GM21381 (cell line): ENCODE results near the gene TOGARAM2.
"Not testable (repeated sequence)": the region's sequence is repeated elsewhere in the genome, so short reads cannot be mapped to it uniquely, and the experiment has no call there.

Experiments
- ATAC-seq: cut with Tn5 transposase; IDR thresholded peaks from one replicate; pipeline ENCODE4 v1.9.1; 2021; ENCODE audit warnings: mild to moderate bottlenecking, moderate library complexity; ENCODE audit not compliant: unreplicated experiment

TOGARAM2 gene

DNA sequence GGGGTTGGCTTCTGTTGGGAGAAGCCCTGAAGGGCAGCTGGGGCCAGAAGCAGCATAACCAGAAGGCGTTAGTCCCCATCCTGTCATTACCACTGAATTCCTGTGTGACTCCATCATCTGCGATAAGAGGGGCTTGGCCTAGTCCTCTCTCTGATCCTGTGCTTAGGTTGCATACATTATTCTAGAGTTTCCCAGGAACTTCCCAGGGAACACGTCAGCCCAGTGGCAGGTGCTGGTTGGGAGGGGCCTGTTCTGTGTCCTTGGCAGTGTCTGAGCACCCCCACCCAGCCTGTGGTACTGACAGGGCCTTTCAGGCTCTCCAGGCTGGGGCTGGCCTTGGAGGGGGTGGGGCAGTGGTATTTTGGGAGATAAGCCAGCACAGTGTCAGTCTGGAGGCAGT is 4.5 kb upstream of the TOGARAM2 start:
- no peak for ATAC-seq

DNA sequence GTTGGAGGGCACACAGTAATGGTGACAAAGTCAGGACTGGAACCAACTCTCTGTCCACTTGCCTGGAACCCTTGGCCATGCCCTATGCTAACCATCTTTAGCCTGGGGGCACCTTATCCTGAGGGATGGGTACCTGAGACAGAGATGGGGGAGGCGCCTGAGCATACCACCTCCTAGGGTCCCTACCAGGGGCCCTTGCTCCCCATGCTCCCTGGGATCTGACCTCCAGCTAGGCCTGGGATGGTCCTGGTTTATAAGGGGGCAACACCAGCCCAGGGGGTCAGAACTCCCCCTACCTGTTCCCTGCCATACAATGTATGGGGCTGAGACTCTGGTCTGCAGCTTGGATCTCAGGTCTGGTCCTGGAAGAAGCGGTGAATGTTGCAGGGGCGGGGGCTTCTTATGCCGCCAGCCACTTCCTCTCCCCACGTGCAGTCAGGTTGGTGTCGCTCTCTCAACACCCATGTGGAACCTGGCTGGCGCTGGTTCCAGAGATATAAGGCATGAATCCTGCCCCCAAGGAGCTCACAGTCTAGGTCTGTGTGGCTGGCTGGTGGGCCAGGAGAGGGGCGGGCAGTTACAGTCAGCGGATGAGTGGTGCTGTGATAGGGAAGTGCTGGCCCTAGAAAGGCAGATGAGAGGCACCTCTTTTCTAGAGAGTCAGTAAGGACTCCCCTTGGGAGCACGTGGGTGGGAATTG is 3.8 kb upstream of the TOGARAM2 start:
- no peak for ATAC-seq

DNA sequence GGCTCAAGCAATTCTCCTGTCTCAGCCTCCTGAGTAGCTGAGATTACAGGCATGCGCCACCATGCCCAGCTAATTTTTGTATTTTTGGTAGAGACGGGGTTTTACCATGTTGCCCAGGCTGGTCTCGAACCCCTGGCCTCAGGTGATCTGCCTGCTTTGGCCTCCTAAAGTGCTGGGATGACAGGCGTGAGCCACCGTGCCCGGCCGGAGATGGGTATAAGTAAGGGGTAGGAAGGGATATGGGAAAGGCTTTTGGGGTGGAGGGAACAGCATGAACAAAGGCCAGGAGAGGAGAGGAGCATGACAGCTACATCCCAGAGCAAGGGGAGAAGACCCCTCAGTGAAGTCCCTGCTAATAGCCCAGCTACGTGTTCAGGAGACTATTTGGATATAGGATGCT is 3.1 kb upstream of the TOGARAM2 start:
- ATAC-seq: not testable (repeated sequence)

DNA sequence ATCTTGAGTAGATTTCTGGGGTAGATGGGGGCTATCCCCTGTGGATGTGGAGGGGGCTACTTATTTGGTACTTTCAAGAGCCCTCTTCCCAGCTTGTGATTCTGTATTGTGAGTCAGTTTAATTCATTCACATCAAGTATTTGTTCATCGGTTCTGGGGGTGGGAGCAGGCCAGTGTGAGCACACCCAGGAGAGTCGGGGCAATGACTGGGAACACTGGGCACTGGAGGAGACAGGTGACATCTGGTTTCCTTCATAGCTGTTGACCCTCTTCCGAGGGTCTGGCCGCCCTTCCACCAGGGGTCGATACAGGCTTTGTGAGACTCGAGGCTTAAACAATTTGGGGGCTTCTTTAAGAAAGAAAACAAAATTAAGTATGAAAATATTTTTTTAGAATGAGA is 2.5 kb upstream of the TOGARAM2 start:
- ATAC-seq: no peak

DNA sequence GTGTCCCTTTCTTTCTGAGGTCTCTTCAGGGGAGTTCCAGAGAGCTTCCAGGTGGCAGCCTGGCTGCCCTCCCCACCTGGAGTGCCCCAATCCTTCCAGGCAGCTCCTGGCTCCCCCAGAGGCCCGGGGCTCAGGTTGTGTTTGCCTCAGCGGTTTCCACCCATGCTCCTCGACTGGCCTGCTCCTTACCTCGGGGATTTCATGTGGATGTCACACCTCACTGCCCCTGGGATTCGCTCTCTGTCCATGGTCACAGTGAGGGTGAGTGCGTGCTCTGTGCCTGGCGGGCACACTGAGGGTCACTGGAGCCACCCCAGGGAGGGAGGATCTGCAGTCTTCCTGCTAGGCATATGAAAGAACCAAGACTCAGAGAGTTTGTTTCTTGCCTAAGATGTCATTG is 2.1 kb upstream of the TOGARAM2 start:
- ATAC-seq: no peak

DNA sequence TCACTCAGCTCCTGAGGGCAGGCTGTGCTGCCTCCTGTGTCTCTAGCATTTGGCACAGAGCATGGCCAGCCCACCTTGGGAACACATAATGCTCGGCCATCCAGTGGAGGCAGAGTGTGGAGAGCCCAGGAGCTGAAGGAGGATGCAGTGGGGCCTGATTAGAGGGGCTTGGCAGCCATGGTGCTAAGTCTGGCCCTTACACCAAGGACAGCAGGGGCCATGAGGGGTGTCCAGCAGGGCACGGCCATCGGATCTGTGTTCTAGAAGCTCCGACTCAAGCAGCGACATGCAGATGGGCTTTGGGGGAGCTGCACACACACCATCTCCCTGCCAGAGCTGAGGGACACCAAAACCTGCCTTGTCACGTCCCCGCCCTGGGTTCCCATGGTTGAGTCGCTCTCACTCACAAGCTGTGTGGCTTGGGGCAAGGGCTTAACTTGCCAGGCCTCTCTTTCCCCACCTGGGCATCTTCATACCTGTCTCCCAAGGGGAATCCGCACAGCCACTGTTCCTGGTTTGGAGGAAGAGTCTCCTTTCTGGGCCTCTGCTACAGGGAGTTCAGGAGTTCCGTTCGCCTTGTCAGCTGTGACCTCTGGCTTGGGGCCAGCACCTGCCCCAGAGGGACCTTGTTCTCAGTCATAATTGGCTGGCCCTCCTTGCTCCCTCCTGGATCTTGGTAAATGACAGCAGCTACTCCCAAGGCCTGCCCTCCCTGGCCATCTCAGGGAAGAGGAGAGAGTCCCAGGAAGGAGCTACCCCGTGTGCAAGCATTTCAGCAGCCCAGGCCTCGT is 1.3 kb upstream of the TOGARAM2 start:
- ATAC-seq: no peak

DNA sequence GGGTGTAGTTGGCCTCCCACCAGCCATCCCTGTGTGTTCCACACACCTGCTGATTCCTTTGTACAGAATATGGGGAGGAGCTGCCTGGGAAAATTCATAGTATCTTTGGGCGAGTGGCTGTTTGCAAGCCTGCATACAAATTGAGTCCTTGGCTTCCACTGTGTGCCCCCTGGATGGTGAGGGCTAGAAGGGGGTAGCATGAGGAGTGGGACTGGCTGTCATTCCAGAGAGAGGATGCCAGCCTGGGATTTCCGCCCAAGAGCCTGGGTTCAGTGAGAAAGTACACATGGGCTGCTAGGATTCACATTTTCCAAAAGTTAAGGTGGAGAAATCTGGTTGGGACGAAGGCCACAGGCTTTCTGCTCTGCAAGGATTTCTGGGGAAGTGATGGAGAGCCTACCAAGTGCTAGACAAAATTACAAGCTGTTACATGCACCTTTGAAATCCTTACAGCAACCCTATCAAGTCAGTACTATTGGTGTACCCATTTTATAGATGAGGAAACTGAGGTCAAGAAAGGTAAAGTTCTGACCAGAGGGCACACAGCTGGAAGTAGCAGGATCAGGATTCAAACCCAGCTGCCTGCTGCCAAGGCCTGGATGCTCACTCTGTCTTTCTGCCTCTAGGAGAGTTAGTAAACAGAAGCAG is 606 bp upstream of the TOGARAM2 start:
- no peak for ATAC-seq

DNA sequence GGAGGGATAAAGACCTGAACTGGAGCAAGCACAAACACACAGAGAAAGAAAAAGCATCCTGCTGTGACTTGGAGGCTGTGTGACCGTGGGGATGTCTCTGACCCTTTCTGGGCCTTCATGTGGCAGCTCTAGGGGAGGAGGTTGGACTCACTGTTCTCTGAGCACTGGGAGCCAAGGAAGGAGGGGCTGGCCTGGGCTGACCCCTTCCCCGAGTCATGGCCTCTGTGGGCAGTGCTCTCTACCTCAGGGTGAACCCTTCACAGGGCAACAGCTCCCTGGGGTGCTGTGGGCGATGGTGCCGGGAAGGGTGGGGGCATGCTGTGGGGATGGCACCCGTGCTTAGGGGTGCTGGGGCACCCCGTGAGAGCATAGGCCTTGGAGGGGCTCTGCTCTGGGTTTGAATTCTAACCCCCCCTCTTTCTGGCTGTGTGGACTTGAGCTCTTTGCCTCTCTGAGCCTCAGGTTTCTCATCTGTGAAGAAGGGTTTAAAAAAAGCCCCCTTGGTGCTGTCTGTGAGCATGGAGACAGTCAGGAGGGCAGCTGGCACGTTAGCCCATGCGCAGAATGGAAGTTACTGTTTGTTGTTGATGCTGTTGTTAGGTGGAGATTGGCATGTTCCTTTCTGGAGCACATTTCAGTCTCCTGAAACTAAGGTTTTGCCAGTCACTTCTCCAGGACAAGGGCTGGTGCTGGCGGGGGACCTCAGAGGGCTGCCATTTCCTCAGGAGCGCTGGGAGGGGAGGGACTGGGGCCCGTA is 700 bp downstream of the TOGARAM2 start:
- ATAC-seq: no peak

DNA sequence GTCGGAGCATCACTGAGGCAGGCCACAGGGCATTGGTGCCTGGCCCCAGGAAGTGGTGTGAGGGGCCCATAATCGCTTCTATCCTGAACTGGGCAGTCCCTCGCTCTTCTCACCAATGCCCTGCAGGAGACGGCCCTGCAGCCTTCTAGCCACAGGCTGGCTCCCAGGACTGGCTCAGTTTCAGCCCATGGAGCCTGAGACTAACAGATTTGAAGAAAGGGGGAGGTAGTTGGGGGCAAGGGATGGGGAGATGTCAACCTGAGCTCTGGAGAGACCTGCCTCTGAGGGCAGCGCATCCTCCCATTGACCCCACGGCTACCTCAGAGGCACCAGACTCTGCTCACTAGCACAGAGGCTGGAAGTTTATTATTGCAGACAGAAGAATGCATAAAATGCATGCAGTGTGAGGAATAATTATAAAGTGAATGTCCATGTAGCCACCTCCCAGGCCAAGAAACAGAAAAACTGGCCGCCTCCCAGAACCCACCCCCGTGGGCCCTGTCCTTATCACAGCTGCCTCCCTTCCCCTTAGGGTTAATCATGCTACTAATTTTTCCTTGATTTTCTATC is 1.4 kb downstream of the TOGARAM2 start:
- no peak for ATAC-seq

DNA sequence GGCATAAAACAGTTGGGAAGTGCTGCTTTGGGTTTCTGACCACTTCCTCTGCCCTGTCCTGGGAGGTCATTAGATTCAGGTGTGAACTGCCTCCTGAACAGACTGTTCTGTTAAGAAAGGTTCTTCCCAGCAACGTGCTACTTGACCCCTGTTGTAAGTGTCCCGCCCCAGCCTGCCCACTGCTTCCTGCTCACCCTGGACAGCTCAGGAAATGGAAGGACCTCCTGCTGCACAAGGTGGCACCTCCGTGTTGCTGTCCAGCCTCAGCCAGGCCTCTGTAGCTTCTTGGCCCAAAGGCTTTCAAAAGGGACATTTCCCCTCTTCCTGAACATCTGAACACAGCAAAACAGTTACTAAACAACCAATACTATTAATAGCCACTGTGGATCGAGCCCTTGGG is 5.3 kb downstream of the TOGARAM2 start:
- ATAC-seq: no peak

DNA sequence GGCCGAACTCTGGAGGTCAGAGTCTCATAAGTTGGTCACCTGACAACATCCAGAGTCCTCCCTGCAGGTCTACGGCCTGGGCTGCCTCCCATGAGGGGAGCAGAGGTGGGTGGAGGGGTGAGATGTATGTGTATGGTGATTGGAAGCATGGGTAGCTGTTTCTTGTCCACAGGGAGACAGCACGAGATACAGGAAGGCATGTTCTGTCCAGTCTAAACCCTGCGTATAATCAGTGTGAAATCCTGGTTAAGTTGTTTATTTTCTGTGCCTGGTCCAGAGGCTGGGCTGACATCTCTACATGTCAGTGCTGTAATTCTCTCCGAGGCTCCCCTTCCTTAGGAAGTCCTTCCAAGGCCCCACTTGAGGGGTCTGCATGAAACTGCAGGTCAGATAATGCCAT is 8.9 kb downstream of the TOGARAM2 start:
- ATAC-seq: no peak

DNA sequence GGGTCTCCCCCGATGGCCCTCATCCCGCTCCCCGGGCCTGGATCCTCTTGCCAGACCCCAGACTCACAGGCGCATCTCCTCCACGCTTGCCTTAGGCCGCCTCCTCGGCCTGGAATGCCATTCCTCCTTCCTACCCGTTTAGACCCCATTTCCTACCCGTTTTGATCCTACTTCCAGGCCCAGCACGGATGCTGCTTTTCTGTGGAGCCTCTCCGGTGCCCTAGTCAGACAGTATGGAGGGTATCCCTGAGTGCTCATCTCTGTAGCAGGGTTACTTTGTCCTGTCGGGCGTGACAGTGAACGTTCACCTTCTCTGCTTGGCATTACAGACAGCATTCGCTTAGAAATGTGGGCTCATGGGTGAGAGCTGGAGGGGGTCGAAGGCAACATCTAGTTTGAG is 9.3 kb downstream of the TOGARAM2 start:
- ATAC-seq: no peak

DNA sequence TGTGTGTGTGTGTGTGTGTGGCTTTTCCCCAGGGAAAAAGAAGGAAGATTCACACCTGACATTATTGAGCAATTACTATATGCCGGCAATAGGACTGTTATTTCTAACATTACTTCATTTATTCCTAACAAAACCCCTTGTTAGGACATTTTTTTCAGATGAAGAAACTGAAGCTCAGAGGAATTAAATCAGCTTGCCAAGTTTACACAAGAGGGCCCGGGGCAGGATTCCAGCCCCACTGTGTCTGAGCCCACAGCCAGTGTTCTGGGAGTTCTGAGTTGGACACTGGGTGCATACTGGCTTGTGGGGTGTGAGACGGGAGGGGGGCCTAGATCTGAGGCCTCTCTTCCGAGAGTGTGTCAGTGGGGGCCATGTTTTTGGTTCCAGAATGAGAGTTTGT is 9.9 kb downstream of the TOGARAM2 start:
- no peak for ATAC-seq

DNA sequence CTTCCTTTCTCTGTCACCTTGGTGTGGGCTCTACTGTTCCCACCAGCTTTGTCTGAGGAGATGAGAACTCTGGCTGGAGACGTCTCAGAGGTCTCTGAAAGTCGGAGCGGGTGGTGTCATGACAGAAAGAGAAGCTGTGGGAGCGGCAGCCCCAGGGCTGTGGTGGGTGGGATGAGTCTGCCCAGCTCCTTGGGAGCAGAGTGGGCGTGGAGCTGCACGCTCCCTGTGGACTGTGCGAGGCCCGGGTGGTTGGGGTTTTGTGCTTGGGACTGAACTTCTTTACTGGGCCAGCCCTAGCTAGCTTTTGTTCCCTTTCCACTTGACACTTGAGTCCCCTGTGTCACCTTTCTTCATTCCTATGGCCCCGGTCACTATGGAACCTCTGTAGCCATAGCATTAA is 10.4 kb downstream of the TOGARAM2 start:
- ATAC-seq: no peak

DNA sequence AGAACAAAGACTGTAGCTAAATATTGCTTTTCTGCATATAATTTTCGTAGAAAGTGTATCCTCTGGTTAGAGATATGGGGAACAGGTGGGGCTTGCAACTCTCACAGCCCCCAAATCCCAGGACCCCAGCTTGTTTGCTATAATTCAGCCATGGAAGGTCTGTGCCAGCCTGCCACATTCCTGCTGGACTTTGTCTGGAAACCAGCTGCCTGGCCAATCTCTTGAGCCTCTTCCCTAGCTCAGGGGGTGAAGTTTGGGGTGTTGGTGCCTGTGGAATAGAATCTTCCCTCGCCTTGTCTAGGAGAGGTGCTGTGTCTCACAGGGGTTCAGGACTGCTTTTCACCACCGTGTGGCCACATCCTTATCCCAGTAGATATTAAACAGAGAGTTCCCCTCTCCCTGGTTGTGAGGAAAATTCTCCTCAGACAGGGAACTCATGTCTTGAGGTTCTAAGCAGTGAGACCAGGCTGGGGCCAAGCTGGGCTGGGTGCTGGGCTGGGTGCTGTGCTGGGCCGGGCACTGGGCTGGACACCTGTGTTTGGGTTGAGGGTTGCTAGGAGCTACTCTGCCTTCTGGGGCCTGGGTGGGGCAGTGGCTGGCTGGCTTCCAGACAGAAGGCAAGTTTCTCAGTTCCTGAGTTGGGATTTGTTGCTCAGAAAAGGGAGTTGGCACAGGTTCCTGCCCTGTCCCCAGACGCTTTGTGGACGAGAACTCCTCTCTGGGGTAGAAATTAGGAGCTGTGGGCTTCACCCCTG is 12.3 kb downstream of the TOGARAM2 start:
- ATAC-seq: no peak

DNA sequence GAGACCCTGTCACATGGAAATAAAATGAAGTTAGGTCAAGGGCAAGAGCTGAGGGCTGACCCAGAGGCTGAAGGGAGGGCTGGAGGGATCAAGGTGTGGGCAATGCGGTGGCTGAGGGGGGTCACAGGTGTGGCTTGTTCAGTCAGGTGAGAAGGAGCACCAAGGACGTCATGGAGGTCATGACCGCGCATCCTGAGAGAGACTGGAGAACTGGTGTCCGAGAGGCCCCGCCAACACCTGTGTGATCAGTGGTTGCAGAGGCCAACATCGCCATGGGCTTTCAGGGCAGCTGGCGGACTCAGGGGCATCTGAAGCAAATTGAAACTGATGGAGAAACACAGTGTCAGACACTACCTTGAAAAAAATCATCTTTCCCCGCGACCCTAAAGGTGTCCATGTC is 13.0 kb downstream of the TOGARAM2 start:
- no peak for ATAC-seq

DNA sequence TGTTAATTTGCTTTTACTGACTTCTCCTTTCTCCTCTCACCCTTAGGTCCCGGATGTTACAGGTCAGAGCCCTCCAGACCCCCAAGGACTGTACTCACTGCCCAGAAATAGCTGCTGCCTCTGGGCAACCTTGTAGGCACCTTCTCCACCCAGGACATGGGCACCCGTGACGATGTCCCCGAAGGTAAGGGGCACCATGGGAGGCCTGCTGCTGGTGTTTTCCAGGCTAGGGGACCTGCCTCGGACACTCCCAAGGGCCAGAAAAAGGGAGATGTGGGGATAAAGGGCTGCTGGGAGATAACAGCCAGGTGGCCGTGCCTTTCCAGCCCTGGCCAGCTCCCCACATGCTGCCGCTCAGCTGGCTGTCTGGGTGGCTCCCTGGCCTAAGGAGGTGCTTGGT is 13.6 kb downstream of the TOGARAM2 start:
- ATAC-seq: no peak

DNA sequence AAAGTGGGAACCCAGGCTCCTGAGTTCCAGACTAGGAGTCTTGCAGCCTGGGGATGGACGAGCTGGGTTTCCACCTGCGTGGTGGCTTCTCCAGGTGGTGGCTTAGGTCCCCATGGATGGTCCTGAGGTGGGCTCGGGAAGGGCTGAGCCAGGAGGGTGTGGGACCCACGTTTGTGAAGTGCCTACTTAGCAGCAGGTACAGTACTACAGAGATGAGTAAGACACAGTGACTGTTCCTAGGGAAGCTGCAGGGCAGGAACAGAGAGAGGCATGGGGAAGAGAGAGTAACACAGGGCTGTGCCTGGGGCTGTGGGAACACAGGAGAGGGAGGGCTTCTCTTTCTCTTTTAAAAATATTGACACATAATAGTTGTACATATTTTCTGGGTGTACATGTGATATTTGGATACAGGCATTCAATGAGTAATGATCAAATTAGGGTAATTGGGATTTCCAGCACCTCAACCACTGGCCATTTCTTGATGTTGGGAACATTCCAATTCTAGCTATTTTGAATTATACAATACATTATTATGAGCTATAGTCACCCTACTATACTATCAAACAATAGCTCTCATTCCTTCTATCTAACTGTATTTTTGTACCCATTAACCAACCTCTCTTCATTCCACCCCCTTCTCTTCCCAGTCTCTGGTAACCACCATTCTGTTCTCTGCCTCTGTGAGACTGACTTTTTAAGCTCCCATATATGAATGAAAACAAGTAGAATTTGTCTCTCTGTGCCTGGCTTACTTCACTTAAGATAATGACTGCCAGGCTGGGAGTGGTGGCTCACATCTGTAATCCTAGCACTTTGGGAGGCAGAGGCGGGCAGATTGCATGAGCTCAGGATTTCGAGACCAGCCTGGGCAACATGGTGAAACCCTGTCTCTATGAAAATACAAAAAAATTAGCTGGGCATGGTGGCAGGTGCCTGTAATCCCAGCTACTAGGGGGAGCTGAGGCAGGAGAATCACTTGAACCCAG is 15.0 kb downstream of the TOGARAM2 start:
- no peak for ATAC-seq

DNA sequence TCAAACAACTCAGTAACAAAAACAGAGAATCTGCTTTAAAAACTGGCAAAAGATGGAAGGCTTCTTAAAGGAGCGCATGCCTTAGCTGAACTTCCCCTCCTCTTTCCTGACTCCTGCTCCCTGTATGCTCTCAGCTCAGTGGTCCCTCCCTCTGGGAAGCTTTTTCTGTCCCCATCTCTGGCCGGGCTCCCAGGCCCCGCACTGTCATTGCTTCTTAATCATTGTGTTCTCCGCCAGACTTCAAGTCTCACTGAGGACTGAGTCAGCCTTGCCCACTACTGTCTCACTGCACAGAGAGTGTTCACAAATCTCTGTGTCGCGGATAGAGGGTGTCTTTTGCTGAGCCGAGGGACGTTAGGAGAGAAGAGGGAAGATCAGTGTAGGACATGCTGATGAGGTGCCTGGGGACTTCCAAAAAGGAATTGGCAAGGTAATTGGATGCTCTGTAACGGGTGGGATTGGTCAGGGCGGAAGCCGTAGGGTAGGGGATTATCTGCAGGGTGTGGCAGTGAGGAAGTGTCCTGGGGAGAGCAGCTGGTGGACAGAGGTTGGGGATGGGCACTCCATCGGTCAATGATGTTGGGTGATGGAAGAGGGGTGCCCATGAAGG is 16.2 kb downstream of the TOGARAM2 start:
- no peak for ATAC-seq
